Measurements from ENCODE around the gene ACACA.

- no peak for TF ChIP-seq ZFP3 (CRISPR knock-in tag; IDR thresholded peaks at IDR 0.05)
- TF ChIP-seq PATZ1 (CRISPR knock-in tag; IDR thresholded peaks at IDR 0.05; ENCODE audit: borderline replicate concordance), result no peak
- TF ChIP-seq OSR1 (CRISPR knock-in tag; IDR thresholded peaks at IDR 0.05), result no peak
- TF ChIP-seq ZC3H10 (CRISPR knock-in tag; IDR thresholded peaks at IDR 0.05), result no peak
- TF ChIP-seq ZNF8 (CRISPR knock-in tag; IDR thresholded peaks at IDR 0.05), result no peak
Measured at GRCh38 chr17:37158290-37158689, 248.3 kb downstream of the ACACA start.
